ENCODE results near the gene RGPD4. TPM values are rescaled to one million over a fixed set of nuclear protein-coding genes. Genes with fewer than 3 reads are reported as not detected.

Gene RGPD4
- total RNA-seq, 4 donors from 2014 or later: not detected

GRCh38 chr2:107927034-107927534, 100.4 kb downstream of the RGPD4 start:
- no peak overlapping the region for H3K4me3 ChIP-seq
- no peaks in the 10 kb centered on the region for H3K27me3 ChIP-seq
- WGBS, 2 donors: 42 to 54% methylated on average over 2 to 3 of the region's 3 CpGs
- intact Hi-C loops (cut with DNase I): no loop called here
- DNase-seq: no peak
- H3K27ac ChIP-seq: no peak overlapping the region
- H3K4me1 ChIP-seq: no peaks in the 10 kb centered on the region
- TF ChIP-seq POLR2A (IDR thresholded peaks at IDR 0.05) (no peak), CTCF (IDR thresholded peaks at IDR 0.05) (no peak)
- H3K36me3 ChIP-seq: no peaks in the 10 kb centered on the region
- H3K9me3 ChIP-seq: no peaks in the 10 kb centered on the region

- no peak for DNase-seq
- H3K27ac ChIP-seq: no peak overlapping the region
- intact Hi-C loops (cut with DNase I): no loop called here
- no peak overlapping the region for H3K4me3 ChIP-seq
- TF ChIP-seq CTCF (IDR thresholded peaks at IDR 0.05) (no peak), POLR2A (IDR thresholded peaks at IDR 0.05) (no peak)
- peaks cover 0 to 6% (median 0%) of the 10 kb centered on the region in 3 donors for H3K4me1 ChIP-seq
- no peaks in the 10 kb centered on the region for H3K9me3 ChIP-seq
- WGBS, 2 donors: 75 to 91% methylated on average over 3 of the region's 3 CpGs
- no peaks in the 10 kb centered on the region for H3K27me3 ChIP-seq
- no peaks in the 10 kb centered on the region for H3K36me3 ChIP-seq
These were observed 104.7 kb downstream of the RGPD4 start for GRCh38 chr2:107931412-107931811.

- no peak for TF ChIP-seq POLR2A (IDR thresholded peaks at IDR 0.05)
- TF ChIP-seq CTCF (IDR thresholded peaks at IDR 0.05): no peak
- intact Hi-C loops (cut with DNase I): no loop called here
- DNase-seq: no peak
These were observed 105.8 kb downstream of the RGPD4 start for GRCh38 chr2:107932488-107932887.

GRCh38 chr2:107932979-107933378, 106.3 kb downstream of the RGPD4 start:
- WGBS, 2 donors: 24 to 43% methylated on average over 3 of the region's 3 CpGs
- DNase-seq: no peak
- no peaks in the 10 kb centered on the region for H3K36me3 ChIP-seq

More at GRCh38 chr2:107932488-107932887, 105.8 kb downstream of the RGPD4 start:
- Histone ChIP-seq H3K27me3 (no peaks in the 10 kb centered on the region), H3K27ac (no peak overlapping the region), H3K4me1 (peaks cover 0 to 6% (median 0%) of the 10 kb centered on the region in 3 donors), H3K9me3 (no peaks in the 10 kb centered on the region), H3K36me3 (no peaks in the 10 kb centered on the region), H3K4me3 (no peak overlapping the region)
- 31 to 39% methylated on average over 2 of the region's 2 CpGs for WGBS, 2 donors

More at GRCh38 chr2:107932979-107933378, 106.3 kb downstream of the RGPD4 start:
- intact Hi-C loops (cut with DNase I): no loop called here
- H3K27ac ChIP-seq: no peak overlapping the region
- peaks cover 0 to 6% (median 0%) of the 10 kb centered on the region in 3 donors for H3K4me1 ChIP-seq
- no peaks in the 10 kb centered on the region for H3K27me3 ChIP-seq
- H3K9me3 ChIP-seq: no peaks in the 10 kb centered on the region
- TF ChIP-seq POLR2A (IDR thresholded peaks at IDR 0.05) (no peak), CTCF (IDR thresholded peaks at IDR 0.05) (peak in 3 of 6 experiments; percentile 13 to 36 (median 15))
- H3K4me3 ChIP-seq: no peak overlapping the region

Measured in esophagus squamous epithelium (tissue), 5 donors.